RPMI7951 (cell line): ENCODE data around the gene CPAMD8. TPM values are rescaled to one million over a fixed set of nuclear protein-coding genes. Genes with fewer than 3 reads are reported as not detected.

Source experiments
- DNase-seq: peaks from one replicate; pipeline ENCODE4 v3.0.0-alpha.2; 2012; ENCODE audit warnings: low read depth
- total RNA-seq: library from RNA; depleted of rRNA; stranded (reverse); fragments of >200 nt; shearing (Covaris generic); gene quantifications from 2 replicates; pipeline ENCODE4 v1.2.3, GENCODE V29; 2014; rRNA removed

Gene CPAMD8
- 2.5 and 2.6 TPM in 2 replicates for total RNA-seq

GRCh38 chr19:17026706-17027534 lies at the start of gene CPAMD8:
Gene CPAMD8 (minus strand): TSS chr19:17026810. CDS start chr19:17026642, 168 bp downstream.
- no peak for DNase-seq

GRCh38 chr19:17075864-17076542 lies 49.4 kb upstream of the CPAMD8 start:
- peak; percentile 27 for DNase-seq

GRCh38 chr19:17075035-17075863 lies 48.6 kb upstream of the CPAMD8 start, which contains the start of the genes HAUS8 and MYO9B:
Gene HAUS8 (minus strand): TSS chr19:17075452. CDS start chr19:17075422, 30 bp downstream.
Gene MYO9B (plus strand): TSS chr19:17075777. CDS start chr19:17101718, 25,941 bp downstream.
- DNase-seq: peak; percentile 99

GRCh38 chr19:17074634-17075034 lies 48.0 kb upstream of the CPAMD8 start:
- no peak for DNase-seq

GRCh38 chr19:17073869-17074633 lies 47.4 kb upstream of the CPAMD8 start:
- DNase-seq: no peak

GRCh38 chr19:17070912-17071311 lies 44.3 kb upstream of the CPAMD8 start:
- no peak for DNase-seq

- no peak for DNase-seq
Observed at GRCh38 chr19:17070421-17070820, 43.8 kb upstream of the CPAMD8 start.

GRCh38 chr19:17069193-17069592 lies 42.6 kb upstream of the CPAMD8 start:
- DNase-seq: no peak

GRCh38 chr19:17063428-17063827 lies 36.8 kb upstream of the CPAMD8 start:
- DNase-seq: no peak

GRCh38 chr19:17061691-17062090 lies 35.1 kb upstream of the CPAMD8 start:
- no peak for DNase-seq

- DNase-seq: no peak
Observed at GRCh38 chr19:17061205-17061604, 34.6 kb upstream of the CPAMD8 start.

GRCh38 chr19:17060802-17061201 lies 34.2 kb upstream of the CPAMD8 start:
- DNase-seq: no peak

GRCh38 chr19:17058236-17058635 lies 31.6 kb upstream of the CPAMD8 start:
- DNase-seq: peak; percentile 14

- DNase-seq: no peak
Observed at GRCh38 chr19:17055636-17056035, 29.0 kb upstream of the CPAMD8 start.

- no peak for DNase-seq
Observed at GRCh38 chr19:17054746-17055145, 28.1 kb upstream of the CPAMD8 start.

- DNase-seq: peak; percentile 39
Observed at GRCh38 chr19:17052439-17052838, 25.8 kb upstream of the CPAMD8 start.

GRCh38 chr19:17049711-17050280 lies 23.2 kb upstream of the CPAMD8 start:
- DNase-seq: peak; percentile 39

- no peak for DNase-seq
Observed at GRCh38 chr19:17048885-17049453, 22.4 kb upstream of the CPAMD8 start.

- DNase-seq: no peak
Observed at GRCh38 chr19:17045907-17046502, 19.4 kb upstream of the CPAMD8 start.

- DNase-seq: no peak
Observed at GRCh38 chr19:17043744-17044143, 17.1 kb upstream of the CPAMD8 start.
